AG10803 (cell line): ENCODE data around the gene TTLL9.

Experiments used
- DNase-seq: peaks from one replicate; pipeline ENCODE4 v3.0.0; 2010; ENCODE audit warnings: low read depth
- H3K4me3 ChIP-seq: 2 replicates; pipeline ENCODE4 v1.5.1; 2011; ENCODE audit warnings: mild to moderate bottlenecking, low read length, control low read depth
- TF ChIP-seq, protein P1 (sequence below): conservative IDR thresholded peaks from 2 replicates; pipeline ENCODE4 v1.5.1; 2011; ENCODE audit warnings: mild to moderate bottlenecking, low read length, control low read depth, inconsistent platforms

The TTLL9 gene

DNA sequence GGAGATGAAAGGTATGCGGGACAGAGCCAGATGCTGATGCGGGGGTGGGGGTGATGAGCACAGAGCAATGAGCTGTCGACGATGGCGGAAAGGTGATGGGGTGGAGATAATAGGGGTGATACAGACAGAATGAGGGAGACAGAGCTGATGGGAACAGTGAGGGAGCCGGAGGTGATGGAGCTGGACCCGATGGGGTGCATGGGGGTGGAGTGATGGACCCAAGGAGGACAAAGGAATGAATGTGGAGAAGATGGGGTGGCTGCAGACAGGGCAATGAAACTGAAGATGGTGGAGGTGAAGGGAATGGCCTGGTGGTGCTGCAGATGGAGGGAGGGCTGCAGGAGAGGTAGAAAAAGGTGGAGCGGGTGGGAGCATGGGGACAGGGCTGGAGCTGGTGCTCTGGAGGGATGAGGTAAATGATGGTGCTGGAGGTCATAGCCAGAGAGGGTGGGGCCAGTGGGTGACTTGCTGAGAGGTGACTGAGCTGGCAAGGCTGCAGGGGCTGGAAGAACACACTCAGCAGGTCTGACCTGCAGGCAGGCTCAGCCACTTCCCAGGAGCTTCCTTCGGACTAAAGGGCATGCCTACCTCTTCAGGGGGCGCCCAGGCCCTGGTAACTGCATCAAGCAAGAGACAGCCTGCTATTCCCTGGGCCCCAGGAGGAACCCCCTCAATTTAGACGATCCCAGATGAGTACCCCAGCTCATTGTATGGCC lies 19.0 kb upstream of the TTLL9 start:
- H3K4me3 ChIP-seq = no peak overlapping the region
- no peak for DNase-seq
- TF ChIP-seq, protein P1, sequence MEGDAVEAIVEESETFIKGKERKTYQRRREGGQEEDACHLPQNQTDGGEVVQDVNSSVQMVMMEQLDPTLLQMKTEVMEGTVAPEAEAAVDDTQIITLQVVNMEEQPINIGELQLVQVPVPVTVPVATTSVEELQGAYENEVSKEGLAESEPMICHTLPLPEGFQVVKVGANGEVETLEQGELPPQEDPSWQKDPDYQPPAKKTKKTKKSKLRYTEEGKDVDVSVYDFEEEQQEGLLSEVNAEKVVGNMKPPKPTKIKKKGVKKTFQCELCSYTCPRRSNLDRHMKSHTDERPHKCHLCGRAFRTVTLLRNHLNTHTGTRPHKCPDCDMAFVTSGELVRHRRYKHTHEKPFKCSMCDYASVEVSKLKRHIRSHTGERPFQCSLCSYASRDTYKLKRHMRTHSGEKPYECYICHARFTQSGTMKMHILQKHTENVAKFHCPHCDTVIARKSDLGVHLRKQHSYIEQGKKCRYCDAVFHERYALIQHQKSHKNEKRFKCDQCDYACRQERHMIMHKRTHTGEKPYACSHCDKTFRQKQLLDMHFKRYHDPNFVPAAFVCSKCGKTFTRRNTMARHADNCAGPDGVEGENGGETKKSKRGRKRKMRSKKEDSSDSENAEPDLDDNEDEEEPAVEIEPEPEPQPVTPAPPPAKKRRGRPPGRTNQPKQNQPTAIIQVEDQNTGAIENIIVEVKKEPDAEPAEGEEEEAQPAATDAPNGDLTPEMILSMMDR = no peak

DNA sequence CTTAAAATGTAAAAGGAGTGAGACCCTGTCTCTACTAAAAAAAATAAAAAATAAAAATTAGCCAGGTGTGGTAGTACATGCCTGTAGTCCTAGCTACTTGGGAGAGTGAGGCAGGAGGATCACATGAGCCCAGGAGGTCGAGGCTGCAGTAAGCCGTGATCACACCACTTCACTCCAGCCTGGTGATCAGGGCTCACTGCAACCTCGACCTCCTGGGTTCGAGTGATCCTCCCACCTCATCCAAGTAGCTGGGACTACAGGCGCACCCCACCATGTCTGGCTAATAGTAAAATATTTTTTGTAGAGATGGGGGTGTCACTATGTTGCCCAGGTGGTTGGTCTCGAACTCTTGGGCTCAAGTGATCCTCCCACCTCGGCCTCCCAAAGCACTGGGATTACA lies 17.0 kb upstream of the TTLL9 start:
- no peak overlapping the region for H3K4me3 ChIP-seq
- TF ChIP-seq, protein P1 = no peak
- DNase-seq = no peak

DNA sequence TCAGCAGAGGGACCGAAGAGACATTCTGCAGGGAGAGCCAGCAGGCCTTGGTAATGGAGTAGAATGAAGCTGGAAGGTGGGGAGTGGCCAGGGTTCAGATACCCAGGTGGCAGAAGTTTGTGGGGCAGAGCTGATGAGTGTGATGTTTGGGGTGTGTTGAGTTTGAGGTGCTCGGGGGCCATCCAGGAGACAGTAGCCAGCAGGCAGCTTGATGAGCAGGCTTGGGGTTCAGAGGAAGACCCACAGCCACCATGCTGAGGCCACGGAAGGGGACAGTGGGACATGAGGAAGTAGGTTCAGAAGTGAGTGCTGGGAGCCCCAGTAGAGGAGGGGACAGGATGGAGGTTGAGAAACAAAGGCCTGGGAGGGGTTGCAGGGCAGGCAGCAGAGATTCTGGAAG lies 13.9 kb upstream of the TTLL9 start:
- TF ChIP-seq, protein P1 = no peak
- no peak for DNase-seq

DNA sequence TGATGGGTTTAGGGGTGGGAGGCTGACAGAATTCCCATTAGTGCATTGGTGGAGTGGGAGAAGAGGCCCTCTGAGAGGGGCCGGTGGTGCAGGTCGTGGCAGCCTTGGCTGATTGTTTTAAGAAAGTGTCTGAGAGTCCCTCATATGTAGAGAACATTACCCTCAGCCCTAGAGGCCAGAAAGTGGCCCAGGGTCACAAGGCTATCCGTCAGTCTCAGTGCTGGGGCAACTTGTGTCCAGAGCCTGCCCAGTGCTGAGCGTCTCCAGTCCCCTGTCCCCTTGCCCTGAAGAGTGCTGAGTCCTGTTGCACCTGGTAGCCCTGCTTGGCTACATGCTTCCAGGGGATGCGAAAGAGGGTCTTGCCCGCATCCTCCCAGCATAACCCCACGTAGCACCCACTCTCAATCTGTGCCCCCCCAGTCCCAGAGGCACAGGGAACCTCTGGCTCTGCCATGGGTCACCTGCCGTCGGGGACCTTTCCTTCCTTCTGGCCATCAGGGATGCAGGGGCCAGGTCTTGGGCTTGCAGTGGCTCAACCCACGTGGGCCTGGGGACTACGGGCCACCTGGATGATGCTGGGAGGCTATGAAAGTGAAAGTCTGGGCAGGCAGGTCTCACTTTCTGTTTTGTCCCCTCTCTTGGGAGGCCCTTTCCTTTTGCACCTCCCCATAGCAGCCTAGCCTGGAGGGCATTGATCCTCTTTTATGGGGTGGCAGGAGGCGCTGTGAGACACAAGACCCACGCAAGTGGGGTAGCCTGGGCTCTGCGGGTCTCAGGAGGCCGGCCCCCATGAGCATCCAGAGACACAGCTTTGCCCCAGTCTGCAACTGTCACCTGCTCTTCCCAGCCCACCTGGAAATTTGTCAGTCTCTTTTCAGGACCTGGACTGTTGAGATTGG lies 12.3 kb upstream of the TTLL9 start:
- no peak overlapping the region for H3K4me3 ChIP-seq
- DNase-seq = no peak
- TF ChIP-seq, protein P1 = no peak

More for the DNA sequence above, 13.9 kb upstream of the TTLL9 start:
- H3K4me3 ChIP-seq = no peak overlapping the region

DNA sequence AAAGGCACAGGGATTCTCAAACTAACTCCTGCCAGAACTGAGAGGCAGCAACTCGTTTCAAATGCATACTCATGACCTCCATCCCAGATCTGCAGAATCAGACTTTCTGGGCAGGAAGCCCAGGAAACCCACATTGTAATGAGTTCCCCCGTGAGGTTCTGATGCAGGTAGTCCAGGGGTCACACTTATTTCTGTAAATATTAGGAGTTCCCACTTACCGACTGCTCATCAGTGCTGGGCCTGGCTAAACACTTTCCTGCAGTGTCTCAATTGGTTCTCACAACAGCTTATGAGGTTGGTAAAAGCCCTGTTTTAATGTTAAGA lies 11.7 kb upstream of the TTLL9 start:
- TF ChIP-seq, protein P1 = no peak
- no peak overlapping the region for H3K4me3 ChIP-seq
- no peak for DNase-seq

DNA sequence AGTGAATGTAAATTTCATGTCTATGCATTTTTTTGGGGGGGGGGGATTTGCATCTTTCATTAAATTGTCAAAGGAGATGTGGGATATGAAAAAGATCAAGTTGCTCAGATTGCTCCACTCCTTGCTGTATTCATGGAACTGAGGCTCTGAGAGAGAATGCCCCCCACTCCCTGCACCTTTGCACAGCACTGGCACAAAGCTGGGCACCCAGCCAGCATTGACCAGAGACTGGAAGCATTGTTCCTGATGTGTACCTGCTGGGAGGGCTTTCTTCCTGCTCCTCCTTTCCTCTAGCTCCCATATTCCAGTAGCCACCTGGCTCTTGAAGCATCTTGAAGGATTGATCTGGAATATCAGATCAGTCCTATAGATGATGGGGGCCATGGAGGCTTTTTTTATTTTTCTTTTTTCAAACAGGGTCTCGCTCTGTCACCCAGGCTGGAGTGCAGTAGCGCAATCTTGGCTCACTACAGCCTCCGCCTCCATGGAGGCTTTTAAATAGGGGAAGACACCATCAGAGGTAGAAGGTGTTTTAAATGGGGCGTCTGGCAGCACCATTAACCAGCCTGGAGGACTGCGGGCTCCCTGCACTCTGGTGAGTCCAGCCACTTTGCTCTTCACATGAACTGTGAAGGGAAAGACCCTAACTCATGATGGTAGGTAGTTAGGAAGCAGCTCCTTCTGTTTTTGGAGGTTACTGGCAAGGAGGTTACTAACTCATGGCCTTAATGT lies 11.0 kb upstream of the TTLL9 start:
- no peak for DNase-seq
- H3K4me3 ChIP-seq = no peak overlapping the region
- TF ChIP-seq, protein P1 = no peak
